GM19328 (cell line): ENCODE measurements around the gene RASSF8.

Experiments
- ATAC-seq: cut with Tn5 transposase; IDR thresholded peaks from one replicate; pipeline ENCODE4 v1.9.1; 2021; ENCODE audit warnings: mild to moderate bottlenecking, moderate library complexity; ENCODE audit not compliant: unreplicated experiment

RASSF8 gene

DNA sequence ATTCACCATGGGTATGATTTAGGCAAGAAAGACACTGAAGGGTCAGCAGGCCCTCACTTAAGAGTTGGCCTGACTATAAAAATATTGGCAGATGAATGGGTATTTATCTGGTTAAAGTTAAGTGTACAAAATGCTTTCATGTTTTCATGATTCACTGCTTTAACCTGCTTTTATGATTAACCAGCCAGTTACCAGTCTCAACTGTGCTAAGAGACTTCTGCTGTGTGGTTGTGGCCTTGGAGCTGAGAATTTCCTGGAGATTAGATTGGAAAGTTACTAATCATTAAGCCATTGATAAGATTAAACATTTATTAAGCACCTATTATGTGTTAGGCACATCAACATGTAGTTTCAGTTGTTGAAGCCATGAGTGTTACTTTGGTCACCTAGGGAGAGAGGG is 68.9 kb downstream of the RASSF8 start:
- no peak for ATAC-seq

DNA sequence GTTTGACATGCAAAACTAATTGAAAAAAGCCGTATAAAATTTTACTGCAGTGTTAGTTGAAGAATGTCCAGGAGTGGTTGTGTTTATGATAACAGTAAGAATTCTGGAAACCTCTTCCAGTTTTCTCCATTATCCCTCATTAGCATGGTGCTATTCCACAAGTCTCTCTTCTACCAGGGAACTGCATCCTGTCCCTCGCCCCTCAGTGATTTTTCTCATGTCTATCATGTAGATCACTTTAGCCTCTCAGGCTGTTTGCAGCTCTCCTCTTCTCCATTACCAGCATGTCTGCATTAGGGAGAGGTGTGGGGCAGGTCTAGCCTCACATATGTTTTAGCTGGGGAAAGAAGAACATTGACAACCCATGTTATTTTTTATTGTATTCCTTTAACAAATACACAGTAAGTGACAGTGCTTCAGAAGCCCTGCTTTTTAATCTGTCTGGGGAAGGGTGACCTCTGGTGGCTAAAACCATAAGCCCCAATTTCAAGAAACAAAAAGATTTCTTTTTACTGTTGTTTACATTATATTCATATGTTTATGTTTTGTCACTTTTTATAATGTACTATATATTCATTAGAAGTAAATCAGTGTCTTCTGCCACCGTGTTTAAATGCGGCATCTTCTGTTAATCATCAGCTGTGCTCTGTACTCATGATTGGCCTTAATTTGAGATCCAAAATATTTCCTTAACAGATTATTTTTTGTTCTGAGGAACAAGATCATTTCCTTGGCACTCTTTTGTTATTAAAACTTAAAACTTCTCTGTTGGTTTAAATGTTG is 70.7 kb downstream of the RASSF8 start:
- ATAC-seq = no peak

- no peak for ATAC-seq
Observed at GRCh38 chr12:26029736-26030022, 71.2 kb downstream of the RASSF8 start.

DNA sequence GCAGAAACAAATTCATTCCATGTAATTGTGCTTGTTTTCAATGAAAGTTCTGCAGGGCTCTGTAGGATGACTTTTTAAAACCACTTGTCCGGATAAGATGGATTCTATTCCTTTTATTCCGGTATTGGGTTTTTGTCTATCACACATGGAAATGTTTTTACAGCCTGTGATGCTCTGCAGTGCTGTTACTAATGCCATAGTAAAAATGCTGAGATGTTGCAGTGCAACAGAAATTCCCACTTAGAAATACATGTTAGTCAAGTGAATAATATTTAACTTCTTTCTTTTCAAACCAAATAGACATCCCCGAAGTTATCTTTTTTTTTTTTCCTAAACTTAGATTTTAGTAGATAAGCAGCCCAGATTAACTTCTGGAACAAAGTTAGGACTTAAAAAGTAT is 71.9 kb downstream of the RASSF8 start:
- no peak for ATAC-seq

DNA sequence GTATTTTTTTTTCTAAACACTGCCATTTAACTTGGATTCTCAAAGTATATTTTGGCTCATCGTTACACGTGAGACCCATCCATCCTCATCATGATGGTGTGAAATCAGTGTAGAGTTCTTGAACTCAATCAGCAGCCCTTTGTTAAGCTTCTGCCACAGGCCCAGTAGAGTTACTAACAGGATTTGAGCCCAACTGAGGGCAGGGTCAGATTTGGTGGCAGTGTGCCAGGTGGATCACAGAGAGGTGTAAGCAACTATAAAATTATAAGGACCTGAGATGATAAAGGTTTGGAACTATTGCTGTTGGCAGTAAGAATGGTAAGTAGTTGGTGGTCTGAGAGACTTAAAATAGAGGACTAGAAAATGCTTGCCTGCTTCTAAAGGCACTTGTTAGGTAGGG is 72.8 kb downstream of the RASSF8 start:
- ATAC-seq = no peak

DNA sequence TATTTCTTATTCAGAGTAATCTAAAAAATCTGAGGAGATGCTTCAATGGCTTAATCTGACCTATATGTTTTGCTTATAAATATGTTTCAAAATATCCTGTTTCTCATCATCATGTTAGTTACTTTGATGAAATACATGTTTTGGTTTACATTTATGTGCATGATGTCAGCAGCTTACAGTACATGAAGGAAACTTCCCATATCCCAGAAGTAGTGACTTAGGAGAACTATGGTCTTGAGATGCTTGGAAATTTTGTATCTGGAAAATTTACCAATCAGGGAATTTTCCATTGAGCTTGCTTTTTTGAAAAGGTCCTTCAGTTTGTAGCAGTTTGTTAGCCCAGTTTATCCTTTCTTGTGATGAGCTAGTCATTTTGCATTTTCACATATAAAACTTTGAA is 73.3 kb downstream of the RASSF8 start:
- no peak for ATAC-seq

- no peak for ATAC-seq
Observed at GRCh38 chr12:26032290-26032689, 73.8 kb downstream of the RASSF8 start.

GRCh38 chr12:26032719-26033241 is 74.3 kb downstream of the RASSF8 start:
- no peak for ATAC-seq

GRCh38 chr12:26034371-26035142 is 76.1 kb downstream of the RASSF8 start:
- ATAC-seq = no peak

DNA sequence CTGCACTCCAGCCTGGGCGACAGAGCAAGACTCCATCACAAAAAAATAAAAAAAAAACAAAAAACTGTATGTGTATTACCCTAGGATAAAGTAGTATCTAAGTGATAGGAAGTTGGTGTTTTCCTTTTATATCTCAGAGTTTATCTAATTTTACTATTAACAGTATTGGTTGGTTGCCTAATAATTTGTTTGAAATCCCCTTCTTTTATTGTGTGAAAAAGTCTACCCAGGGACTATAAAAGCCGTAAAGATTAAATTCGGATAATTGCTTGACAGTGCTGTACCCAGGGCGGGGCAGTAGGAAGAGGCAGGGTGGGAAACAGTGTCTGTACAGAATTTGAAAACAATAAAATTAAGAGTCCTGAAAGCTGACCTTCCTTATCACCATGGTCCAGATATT is 78.4 kb downstream of the RASSF8 start:
- ATAC-seq = no peak

DNA sequence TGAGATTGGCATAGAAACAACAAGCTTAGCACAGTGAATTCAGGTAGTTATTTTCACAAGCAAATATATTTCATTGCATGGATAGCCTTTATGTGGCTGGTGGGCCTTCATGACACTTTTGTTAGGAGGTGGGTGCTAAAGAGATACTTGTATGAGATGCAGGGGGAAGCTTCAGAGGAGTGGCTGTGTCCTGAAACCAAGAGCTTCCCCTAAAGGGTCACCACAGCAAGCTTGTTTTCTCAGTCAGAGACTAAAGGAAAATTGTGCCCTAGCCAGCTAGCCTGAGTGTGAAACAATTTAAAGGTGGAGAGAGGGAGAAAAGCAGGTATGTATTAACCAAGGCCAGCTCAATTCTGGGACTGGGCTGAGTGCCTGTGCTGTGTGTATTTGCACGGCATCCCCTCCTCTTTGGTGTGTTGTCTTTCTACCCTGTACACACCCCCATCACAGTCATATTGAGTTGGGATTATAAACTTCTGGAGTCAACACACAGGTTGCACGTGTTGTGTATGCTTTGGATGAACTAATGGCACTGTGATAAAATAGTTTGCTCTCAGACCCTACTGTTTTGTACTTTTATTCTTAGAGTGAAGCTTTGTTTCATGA is 79.2 kb downstream of the RASSF8 start:
- no peak for ATAC-seq

DNA sequence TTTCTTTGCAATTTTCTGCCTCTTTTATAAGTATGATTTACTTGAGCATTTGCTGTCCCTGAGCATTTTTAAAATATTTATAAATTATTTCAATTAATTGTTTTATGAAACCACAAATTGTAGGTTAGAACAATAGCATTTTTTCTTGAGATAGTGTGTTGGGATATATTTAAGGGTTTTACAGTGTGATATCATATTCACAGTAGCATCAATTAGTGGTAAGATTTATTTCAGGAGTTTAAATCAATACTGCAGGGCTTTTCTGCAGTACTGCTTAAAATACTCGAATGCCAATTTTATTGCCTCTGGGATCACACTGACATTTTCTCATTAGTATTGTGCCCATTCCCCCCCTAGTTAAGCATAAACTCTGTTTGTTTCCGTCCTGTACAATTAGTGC is 84.2 kb downstream of the RASSF8 start:
- ATAC-seq = no peak

- no peak for ATAC-seq
Observed at GRCh38 chr12:26043135-26044006, 84.9 kb downstream of the RASSF8 start.

DNA sequence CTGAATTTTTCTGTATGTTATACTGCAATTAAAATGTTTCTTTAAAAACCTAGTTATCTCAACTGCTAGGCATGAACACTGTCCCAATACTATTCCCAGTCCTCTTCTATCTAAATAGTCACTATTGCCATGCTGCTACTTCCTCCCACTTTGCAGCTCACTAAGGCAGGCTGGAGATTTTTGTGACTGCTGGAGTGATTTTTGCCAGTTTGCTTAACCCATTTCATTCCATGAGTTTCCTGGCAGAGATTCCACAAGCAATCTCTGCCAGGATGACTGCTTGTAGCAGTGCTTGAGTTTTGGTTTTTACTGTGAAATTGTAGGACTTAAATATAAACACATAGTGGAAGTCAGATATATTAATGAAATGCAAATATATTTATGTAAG is 85.5 kb downstream of the RASSF8 start:
- ATAC-seq = no peak

DNA sequence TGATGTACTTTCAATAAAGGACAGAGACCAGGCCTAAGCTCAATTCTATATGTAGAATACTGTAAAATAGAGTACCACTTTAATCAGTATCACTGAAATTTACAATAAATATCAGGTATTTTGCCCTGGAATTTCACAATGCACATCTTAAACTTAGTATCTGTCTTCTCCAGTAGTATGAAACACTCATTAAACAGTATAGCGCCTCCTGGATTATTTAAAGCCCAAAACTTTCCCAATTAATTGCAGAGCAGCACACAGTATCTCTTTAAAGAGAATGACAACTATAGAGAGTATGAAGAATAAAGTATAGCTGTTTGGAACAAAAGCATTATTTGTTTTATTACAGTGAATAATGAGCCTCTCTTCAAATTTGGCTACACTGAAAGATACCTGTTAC is 86.1 kb downstream of the RASSF8 start:
- no peak for ATAC-seq

DNA sequence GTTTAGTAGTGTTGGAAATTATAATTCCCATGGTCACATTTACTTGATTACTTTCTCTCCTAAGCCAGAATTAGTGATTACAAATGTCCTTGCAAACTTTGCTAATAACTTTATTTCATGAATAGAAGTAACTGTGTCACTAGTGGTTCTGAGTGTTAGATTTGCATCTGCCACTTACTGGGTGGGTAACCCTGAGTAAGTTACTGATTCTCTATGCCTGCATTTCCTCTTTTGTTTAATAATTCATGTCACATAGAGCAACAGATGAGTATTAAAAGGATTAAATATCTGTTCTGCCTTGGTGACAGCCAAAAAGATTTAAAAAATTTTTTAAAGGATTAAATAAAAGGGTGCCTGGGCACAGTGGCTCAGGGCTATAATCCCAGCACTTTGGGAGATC is 87.7 kb downstream of the RASSF8 start:
- ATAC-seq = no peak

GRCh38 chr12:26046906-26047305 is 88.4 kb downstream of the RASSF8 start:
- ATAC-seq = no peak

DNA sequence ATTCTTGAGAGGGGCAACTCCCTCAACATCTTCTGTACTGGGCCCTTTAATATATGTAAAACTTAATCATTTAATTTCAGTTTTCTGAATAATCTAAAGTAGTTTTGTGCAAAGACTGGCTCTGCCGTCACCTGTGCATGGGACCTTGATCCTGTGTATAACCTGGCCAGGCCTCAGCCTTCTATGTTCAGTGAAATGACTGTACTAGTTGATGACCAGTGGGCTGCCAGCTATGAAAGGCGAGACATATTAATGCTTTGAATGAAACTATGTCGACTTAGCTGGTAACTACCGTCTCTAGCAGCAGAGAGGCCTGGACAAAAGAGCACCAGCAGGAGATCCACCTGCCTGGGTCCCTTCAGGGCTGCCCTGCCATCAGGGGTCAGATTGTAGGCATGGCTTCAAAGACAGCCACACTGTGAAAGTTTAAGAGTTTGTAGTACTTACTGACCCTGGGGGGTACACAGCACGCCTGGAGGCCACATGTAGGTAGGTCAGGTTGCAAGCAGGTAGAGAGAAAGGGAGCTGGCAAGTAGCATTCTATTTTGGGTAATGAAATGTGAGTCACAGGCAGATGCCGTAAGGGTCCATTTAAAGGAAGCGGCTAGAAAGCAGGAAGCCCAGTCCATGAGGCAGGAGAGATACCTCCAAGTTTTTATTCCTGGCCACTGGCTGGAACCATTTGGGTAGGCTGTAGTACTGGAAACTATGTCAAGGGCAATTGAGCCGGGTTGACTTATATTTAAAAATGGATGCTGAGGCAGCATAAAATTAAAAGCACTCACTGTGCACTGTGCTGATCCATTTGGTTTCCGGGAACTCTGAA is 89.1 kb downstream of the RASSF8 start:
- no peak for ATAC-seq

GRCh38 chr12:26052652-26053051 is 94.2 kb downstream of the RASSF8 start:
- ATAC-seq = no peak

DNA sequence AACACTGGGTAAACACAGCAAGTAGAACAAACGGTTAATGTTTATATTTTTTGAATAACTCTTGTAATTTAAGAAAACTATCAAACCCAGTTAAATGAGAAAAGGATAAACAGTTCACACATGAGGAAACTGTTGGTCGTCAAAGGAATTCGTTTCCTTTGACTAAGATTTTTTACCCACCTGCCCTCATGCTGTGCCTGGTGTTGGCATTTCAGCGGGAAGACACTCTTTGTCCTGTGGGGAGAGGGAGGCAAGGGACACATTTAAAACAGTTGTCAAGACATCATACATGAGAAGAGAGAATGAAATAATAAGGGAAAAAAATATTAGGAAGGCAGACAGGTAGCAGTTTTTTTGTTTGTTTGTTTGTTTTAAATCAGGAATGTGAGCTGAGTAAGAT is 95.9 kb downstream of the RASSF8 start:
- ATAC-seq = no peak
